BJ (cell line): ENCODE measurements around the gene NSD1. TPM values are rescaled to one million over a fixed set of nuclear protein-coding genes. Genes with fewer than 3 reads are reported as not detected.

ENCODE experiments used
- CTCF ChIA-PET: fragments of 350-600 bp; formaldehyde crosslinking; extraction: SDS; loops from one replicate; lab custom pipeline; 2021; ENCODE audit warnings: antibody characterized with exemption, inconsistent platforms; lab: Yijun Ruan, JAX
- POLR2A ChIA-PET: fragments of 300-600 bp; sonication (Branson Sonifier 250); formaldehyde crosslinking; extraction: SDS; loops from one replicate; lab custom pipeline; 2021; ENCODE audit warnings: antibody characterized with exemption; lab: Charles Lee
- DNase-seq: peaks from one replicate; pipeline ENCODE4 v3.0.0-alpha.2; 2011; ENCODE audit warnings: low read depth
- H3K27me3 ChIP-seq: 2 replicates; pipeline ENCODE4 v1.6.0; 2011; ENCODE audit warnings: low read length; ENCODE audit not compliant: control insufficient read depth, insufficient read depth
- H3K36me3 ChIP-seq: 2 replicates; pipeline ENCODE4 v1.5.1; 2011; ENCODE audit warnings: low read length; ENCODE audit not compliant: control insufficient read depth, insufficient read depth
- H3K4me3 ChIP-seq: 2 replicates; pipeline ENCODE4 v1.5.1; 2011; ENCODE audit warnings: low read depth, mild to moderate bottlenecking, control low read depth, low read length
- polyA plus RNA-seq: library from polyadenylated mRNA; depleted of rRNA; stranded (reverse); fragments of >200 nt; gene quantifications from 2 replicates; pipeline ENCODE4 v1.2.3, GENCODE V29; 2011
- TF ChIP-seq, protein P1 (sequence below): IDR thresholded peaks from 2 replicates; pipeline ENCODE4 v1.5.1; 2011; ENCODE audit warnings: low read depth, mild to moderate bottlenecking, control low read depth, inconsistent platforms, low read length, moderate library complexity; ENCODE audit not compliant: insufficient read depth

NSD1 gene
- polyA plus RNA-seq, 1 experiment, result 15.8 TPM

DNA sequence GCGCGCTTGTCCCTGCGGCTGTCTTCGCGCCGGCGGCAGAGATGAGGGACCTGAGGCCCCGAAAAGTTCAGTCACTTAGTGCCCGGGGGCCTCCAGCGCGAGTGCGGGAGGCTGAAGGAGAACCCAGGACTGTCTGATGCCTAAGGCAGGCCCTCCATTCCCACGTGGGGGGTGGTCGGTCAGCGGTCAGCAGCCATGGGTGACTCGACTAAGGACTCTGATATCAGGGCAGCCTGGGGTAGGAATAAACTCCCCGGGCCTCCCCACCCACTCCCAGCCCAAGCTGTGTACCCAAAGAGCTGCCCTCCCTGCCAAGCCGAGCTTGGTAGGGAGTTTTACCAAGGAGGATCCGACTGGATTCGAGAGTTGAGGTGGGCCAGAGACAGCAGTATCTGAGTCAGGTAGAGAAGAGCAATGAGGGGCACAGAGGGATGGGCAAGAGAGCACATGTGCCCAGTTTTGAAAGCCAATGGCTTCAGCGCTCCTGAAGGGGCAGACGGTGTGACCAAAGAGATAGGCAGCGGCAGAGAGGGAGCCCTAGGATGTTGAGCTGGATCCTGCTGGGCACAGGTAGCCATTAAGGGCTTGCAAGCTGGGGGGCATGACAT lies 46.1 kb upstream of the NSD1 start:
- no peak overlapping the region for H3K4me3 ChIP-seq
- no peaks in the 10 kb centered on the region for H3K36me3 ChIP-seq
- TF ChIP-seq, protein P1, sequence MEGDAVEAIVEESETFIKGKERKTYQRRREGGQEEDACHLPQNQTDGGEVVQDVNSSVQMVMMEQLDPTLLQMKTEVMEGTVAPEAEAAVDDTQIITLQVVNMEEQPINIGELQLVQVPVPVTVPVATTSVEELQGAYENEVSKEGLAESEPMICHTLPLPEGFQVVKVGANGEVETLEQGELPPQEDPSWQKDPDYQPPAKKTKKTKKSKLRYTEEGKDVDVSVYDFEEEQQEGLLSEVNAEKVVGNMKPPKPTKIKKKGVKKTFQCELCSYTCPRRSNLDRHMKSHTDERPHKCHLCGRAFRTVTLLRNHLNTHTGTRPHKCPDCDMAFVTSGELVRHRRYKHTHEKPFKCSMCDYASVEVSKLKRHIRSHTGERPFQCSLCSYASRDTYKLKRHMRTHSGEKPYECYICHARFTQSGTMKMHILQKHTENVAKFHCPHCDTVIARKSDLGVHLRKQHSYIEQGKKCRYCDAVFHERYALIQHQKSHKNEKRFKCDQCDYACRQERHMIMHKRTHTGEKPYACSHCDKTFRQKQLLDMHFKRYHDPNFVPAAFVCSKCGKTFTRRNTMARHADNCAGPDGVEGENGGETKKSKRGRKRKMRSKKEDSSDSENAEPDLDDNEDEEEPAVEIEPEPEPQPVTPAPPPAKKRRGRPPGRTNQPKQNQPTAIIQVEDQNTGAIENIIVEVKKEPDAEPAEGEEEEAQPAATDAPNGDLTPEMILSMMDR, result no peak
- ChIA-PET CTCF (interaction anchor here (0.6 to 6.7 kb wide), 8 partner anchors 11 to 222 kb away, joined by 3 to 62 read pairs (median 3); no protein-coding TSS in a partner anchor), POLR2A (no interaction called here)
- no peak for DNase-seq
- H3K27me3 ChIP-seq, result peaks cover 14% of the 10 kb centered on the region; the same call in 1 of the 2 replicates

DNA sequence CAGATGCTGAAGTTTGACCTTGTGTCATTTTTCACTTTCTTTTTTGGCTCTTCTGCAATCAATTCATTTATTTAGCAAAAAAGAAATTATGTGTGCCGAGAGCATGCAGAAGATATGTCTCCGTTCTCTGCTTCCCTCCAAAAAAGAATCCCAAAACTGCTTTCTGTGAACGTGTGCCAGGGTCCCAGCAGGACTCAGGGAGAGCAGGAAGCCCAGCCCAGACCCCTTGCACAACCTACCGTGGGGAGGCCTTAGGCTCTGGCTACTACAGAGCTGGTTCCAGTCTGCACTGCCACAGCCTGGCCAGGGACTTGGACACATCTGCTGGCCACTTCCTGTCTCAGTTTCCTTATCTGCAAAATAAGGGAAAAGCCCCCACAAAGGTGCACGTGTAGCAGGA lies 44.4 kb upstream of the NSD1 start:
- ChIA-PET CTCF (interaction anchor here (1.3 to 6.8 kb wide), 2 partner anchors 9 to 23 kb away, joined by 6 to 33 read pairs; no protein-coding TSS in a partner anchor), POLR2A (no interaction called here)
- H3K27me3 ChIP-seq, result peaks cover 7% of the 10 kb centered on the region; the same call in 1 of the 2 replicates
- H3K36me3 ChIP-seq, result no peaks in the 10 kb centered on the region
- no peak for DNase-seq
- TF ChIP-seq, protein P1, result no peak
- H3K4me3 ChIP-seq, result no peak overlapping the region

GRCh38 chr5:177089825-177090641 lies 43.5 kb upstream of the NSD1 start:
- no peak for DNase-seq

GRCh38 chr5:177090813-177091212 lies 42.8 kb upstream of the NSD1 start:
- TF ChIP-seq, protein P1, result no peak
- POLR2A ChIA-PET, result no interaction called here
- Histone ChIP-seq H3K36me3 (no peaks in the 10 kb centered on the region), H3K4me3 (no peak overlapping the region), H3K27me3 (peaks cover 4% of the 10 kb centered on the region; the same call in 1 of the 2 replicates)
- no peak for DNase-seq
- CTCF ChIA-PET, result interaction anchor here (6.8 kb wide), 1 partner anchor 21 kb away, joined by 33 read pairs; no protein-coding TSS in a partner anchor

More at GRCh38 chr5:177089825-177090641, 43.5 kb upstream of the NSD1 start:
- H3K36me3 ChIP-seq, result no peaks in the 10 kb centered on the region
- H3K27me3 ChIP-seq, result peaks cover 6% of the 10 kb centered on the region; the same call in 1 of the 2 replicates
- TF ChIP-seq, protein P1, result no peak
- no peak overlapping the region for H3K4me3 ChIP-seq
- ChIA-PET POLR2A (no interaction called here), CTCF (interaction anchor here (1.3 to 6.8 kb wide), 2 partner anchors 8 to 22 kb away, joined by 6 to 33 read pairs; no protein-coding TSS in a partner anchor)

- H3K4me3 ChIP-seq, result no peak overlapping the region
- no peaks in the 10 kb centered on the region for H3K36me3 ChIP-seq
- DNase-seq, result no peak
- CTCF ChIA-PET, result interaction anchor here (2.0 to 6.8 kb wide), 2 partner anchors 19 to 21 kb away, joined by 8 to 33 read pairs; no protein-coding TSS in a partner anchor
- POLR2A ChIA-PET, result no interaction called here
- TF ChIP-seq, protein P1, result no peak
- peaks cover 4% of the 10 kb centered on the region; the same call in 1 of the 2 replicates for H3K27me3 ChIP-seq
Observed at GRCh38 chr5:177091232-177091631, 42.3 kb upstream of the NSD1 start.
